Keratinocyte (primary cell): ENCODE data around the gene MUC4.

Source experiments
- EZH2 ChIP-seq: IDR thresholded peaks from one replicate; pipeline ENCODE4 v1.6.1; 2012; ENCODE audit warnings: inconsistent platforms, mild to moderate bottlenecking, low read length, moderate library complexity
- TF ChIP-seq, protein P1 (sequence below), 3 experiments: IDR thresholded peaks in 1 of 3; conservative IDR thresholded peaks in 1 of 3; optimal IDR thresholded peaks in 1 of 3; 2 replicates in 2 of 3; 3 replicates in 1 of 3; pipeline versions ENCODE3 to v1.5.1; 2011; ENCODE audit warnings: low read length in 3 of 3, mild to moderate bottlenecking in 3 of 3, moderate library complexity in 2 of 3, control low read depth in 1 of 3, inconsistent platforms in 1 of 3; ENCODE audit not compliant: insufficient read depth in 2 of 3; ENCODE audit errors: extremely low read depth in 1 of 3

DNA sequence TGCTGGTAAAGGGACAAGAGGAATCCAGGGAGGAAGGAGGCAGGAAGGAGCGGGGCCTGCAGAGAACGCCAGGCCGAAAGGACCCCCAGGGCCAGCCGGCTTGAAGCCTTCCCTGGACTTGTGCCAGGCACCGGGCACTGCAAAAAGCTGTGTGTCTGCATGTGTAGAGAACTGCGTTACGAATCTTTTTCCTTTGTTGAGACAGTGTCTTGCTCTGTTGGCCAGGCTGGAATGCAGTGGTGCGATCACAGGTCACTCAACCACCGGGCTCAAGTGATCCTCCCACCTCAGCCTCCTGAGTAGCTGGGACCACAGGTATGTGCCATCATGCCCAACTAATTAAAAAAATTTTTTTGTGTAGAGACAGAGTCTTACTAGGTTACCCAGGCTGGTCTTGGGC is 17.0 kb upstream of the MUC4 start:
- no peak for TF ChIP-seq EZH2
- TF ChIP-seq, protein P1, sequence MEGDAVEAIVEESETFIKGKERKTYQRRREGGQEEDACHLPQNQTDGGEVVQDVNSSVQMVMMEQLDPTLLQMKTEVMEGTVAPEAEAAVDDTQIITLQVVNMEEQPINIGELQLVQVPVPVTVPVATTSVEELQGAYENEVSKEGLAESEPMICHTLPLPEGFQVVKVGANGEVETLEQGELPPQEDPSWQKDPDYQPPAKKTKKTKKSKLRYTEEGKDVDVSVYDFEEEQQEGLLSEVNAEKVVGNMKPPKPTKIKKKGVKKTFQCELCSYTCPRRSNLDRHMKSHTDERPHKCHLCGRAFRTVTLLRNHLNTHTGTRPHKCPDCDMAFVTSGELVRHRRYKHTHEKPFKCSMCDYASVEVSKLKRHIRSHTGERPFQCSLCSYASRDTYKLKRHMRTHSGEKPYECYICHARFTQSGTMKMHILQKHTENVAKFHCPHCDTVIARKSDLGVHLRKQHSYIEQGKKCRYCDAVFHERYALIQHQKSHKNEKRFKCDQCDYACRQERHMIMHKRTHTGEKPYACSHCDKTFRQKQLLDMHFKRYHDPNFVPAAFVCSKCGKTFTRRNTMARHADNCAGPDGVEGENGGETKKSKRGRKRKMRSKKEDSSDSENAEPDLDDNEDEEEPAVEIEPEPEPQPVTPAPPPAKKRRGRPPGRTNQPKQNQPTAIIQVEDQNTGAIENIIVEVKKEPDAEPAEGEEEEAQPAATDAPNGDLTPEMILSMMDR (optimal IDR thresholded peaks at IDR 0.05 in 1 of 3, IDR thresholded peaks at IDR 0.05 in 1 of 3, conservative IDR thresholded peaks at IDR 0.05 in 1 of 3; ENCODE audit: extremely low read depth in 1 of 3, insufficient read depth in 2 of 3, low read length in 3 of 3): no peak
